ENCODE data around the gene BARX1. TPM values are rescaled to one million over a fixed set of nuclear protein-coding genes. Genes with fewer than 3 reads are reported as not detected.

The BARX1 gene
- total RNA-seq, 1 donor = 15.6 TPM

DNA sequence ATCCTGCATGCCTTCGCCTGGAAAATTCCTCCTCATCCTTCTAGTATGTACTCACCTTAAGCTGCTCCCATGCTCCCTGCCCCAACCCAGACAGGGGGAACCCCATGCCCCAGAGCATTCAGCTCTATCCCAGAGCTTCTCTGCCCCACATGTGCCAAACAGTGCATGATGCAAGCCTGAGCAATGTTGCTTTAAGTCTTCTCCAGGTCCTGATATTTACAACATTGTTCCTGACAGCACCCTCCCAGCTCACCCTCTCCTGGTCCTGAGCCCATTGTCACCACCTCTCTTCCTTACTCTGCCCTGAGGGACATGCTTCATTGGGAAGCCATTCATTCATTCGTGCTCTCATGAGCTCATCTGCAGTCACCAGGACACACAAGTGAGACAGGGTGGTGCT is 23.4 kb upstream of the BARX1 start:
- H3K27me3 ChIP-seq (ENCODE audit: insufficient read depth, low read length) = no peaks in the 10 kb centered on the region

DNA sequence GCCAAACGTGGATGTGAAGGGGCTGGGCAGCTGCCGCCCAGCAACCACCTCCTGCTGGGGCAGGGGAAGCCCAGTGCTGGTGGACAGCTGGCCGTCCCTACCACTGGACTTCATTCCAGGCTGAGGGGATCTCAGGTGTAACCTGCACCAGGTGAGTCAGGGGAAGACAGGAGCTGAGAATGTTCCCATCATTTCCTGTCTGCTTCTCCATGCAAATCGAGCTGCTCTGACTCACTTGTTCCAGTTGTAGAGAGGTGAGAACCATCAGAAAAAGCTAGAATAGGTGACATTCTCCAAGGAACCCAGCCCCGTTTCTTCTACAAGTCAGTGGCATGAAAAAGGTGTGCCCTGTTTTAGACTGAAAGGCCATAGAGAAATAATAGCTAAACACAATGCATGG is 21.8 kb upstream of the BARX1 start:
- no peak for DNase-seq (ENCODE audit: insufficient read length, low spot score, missing footprints)
- no peaks in the 10 kb centered on the region for H4K20me1 ChIP-seq (ENCODE audit: insufficient read depth, low read length)
- no peaks in the 10 kb centered on the region for H3K27me3 ChIP-seq (ENCODE audit: insufficient read depth, low read length)
- no peak overlapping the region for H2AFZ ChIP-seq (ENCODE audit: low read length)
- H3K4me2 ChIP-seq (ENCODE audit: insufficient read depth, low read length) = no peak overlapping the region
- no peaks in the 10 kb centered on the region for H3K36me3 ChIP-seq (ENCODE audit: insufficient read depth, low read length)
- TF ChIP-seq, protein P1, sequence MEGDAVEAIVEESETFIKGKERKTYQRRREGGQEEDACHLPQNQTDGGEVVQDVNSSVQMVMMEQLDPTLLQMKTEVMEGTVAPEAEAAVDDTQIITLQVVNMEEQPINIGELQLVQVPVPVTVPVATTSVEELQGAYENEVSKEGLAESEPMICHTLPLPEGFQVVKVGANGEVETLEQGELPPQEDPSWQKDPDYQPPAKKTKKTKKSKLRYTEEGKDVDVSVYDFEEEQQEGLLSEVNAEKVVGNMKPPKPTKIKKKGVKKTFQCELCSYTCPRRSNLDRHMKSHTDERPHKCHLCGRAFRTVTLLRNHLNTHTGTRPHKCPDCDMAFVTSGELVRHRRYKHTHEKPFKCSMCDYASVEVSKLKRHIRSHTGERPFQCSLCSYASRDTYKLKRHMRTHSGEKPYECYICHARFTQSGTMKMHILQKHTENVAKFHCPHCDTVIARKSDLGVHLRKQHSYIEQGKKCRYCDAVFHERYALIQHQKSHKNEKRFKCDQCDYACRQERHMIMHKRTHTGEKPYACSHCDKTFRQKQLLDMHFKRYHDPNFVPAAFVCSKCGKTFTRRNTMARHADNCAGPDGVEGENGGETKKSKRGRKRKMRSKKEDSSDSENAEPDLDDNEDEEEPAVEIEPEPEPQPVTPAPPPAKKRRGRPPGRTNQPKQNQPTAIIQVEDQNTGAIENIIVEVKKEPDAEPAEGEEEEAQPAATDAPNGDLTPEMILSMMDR (IDR thresholded peaks at IDR 0.05; ENCODE audit: extremely low read depth, low read depth, low read length) = no peak
- no peaks in the 10 kb centered on the region for H3K79me2 ChIP-seq (ENCODE audit: insufficient read depth, low read length)
- H3K9me3 ChIP-seq (ENCODE audit: low read depth, low read length) = no peaks in the 10 kb centered on the region
- no peak overlapping the region for H3K27ac ChIP-seq (ENCODE audit: low read depth, low read length)
- H3K4me1 ChIP-seq (ENCODE audit: insufficient read depth, low read length) = no peaks in the 10 kb centered on the region
- no peak overlapping the region for H3K4me3 ChIP-seq (ENCODE audit: insufficient read depth, low read length)

More for the DNA sequence above, 23.4 kb upstream of the BARX1 start:
- H3K4me2 ChIP-seq (ENCODE audit: insufficient read depth, low read length) = no peak overlapping the region
- DNase-seq (ENCODE audit: insufficient read length, low spot score, missing footprints) = no peak
- H3K4me1 ChIP-seq (ENCODE audit: insufficient read depth, low read length) = no peaks in the 10 kb centered on the region
- no peaks in the 10 kb centered on the region for H3K9me3 ChIP-seq (ENCODE audit: low read depth, low read length)
- H4K20me1 ChIP-seq (ENCODE audit: insufficient read depth, low read length) = no peaks in the 10 kb centered on the region
- H3K36me3 ChIP-seq (ENCODE audit: insufficient read depth, low read length) = no peaks in the 10 kb centered on the region
- H3K79me2 ChIP-seq (ENCODE audit: insufficient read depth, low read length) = no peaks in the 10 kb centered on the region
- H3K27ac ChIP-seq (ENCODE audit: low read depth, low read length) = no peak overlapping the region
- no peak overlapping the region for H3K4me3 ChIP-seq (ENCODE audit: insufficient read depth, low read length)
- H2AFZ ChIP-seq (ENCODE audit: low read length) = no peak overlapping the region
- TF ChIP-seq, protein P1 (IDR thresholded peaks at IDR 0.05; ENCODE audit: extremely low read depth, low read depth, low read length) = no peak

DNA sequence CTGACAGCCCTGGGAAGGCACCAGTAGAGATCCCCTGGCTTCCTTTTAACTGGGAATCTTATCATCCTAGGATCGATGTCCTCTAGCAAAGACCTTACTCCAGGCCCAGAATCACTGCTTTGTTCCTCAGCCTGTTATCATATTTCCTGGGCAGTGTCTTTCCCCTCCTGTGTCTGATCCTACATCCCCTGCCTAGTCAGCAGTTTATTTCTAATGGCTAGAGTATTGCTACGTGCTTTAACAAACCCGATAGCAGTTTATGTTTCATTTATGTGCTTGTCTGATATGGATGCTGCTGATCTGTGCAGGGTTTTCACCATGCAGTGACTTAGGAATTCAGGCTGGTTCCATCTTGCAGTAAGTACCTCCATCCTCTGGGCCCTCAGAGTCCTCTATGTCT is 20.9 kb upstream of the BARX1 start:
- Histone ChIP-seq H4K20me1 (ENCODE audit: insufficient read depth, low read length) (no peaks in the 10 kb centered on the region), H3K79me2 (ENCODE audit: insufficient read depth, low read length) (no peaks in the 10 kb centered on the region), H3K4me3 (ENCODE audit: insufficient read depth, low read length) (no peak overlapping the region), H3K27ac (ENCODE audit: low read depth, low read length) (no peak overlapping the region), H3K27me3 (ENCODE audit: insufficient read depth, low read length) (no peaks in the 10 kb centered on the region), H3K36me3 (ENCODE audit: insufficient read depth, low read length) (no peaks in the 10 kb centered on the region), H3K9me3 (ENCODE audit: low read depth, low read length) (no peaks in the 10 kb centered on the region), H3K4me1 (ENCODE audit: insufficient read depth, low read length) (no peaks in the 10 kb centered on the region), H2AFZ (ENCODE audit: low read length) (no peak overlapping the region), H3K4me2 (ENCODE audit: insufficient read depth, low read length) (no peak overlapping the region)
- no peak for DNase-seq (ENCODE audit: insufficient read length, low spot score, missing footprints)
- TF ChIP-seq, protein P1 (IDR thresholded peaks at IDR 0.05; ENCODE audit: extremely low read depth, low read depth, low read length) = no peak

DNA sequence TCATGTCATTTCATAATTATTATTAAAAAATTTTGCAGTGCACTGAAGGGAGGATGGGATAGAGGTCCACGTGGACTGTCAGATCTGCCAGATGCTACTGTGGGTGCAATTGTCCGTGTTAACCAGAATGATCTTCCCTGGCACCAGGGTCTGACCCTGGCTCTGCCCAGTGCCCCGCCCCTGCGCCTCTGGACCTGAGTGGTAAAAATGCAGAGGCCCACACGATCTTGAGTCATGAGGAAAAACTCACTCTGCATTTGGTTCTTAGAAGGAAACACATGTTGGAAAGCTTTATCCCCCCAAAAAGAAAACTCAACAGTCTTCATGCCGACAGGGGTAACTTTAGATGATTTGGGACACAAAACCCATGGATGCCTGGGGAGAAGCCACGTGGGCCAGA is 20.1 kb upstream of the BARX1 start:
- Histone ChIP-seq H2AFZ (ENCODE audit: low read length) (no peak overlapping the region), H4K20me1 (ENCODE audit: insufficient read depth, low read length) (no peaks in the 10 kb centered on the region), H3K36me3 (ENCODE audit: insufficient read depth, low read length) (no peaks in the 10 kb centered on the region), H3K4me2 (ENCODE audit: insufficient read depth, low read length) (no peak overlapping the region), H3K9me3 (ENCODE audit: low read depth, low read length) (no peaks in the 10 kb centered on the region), H3K4me1 (ENCODE audit: insufficient read depth, low read length) (no peaks in the 10 kb centered on the region), H3K79me2 (ENCODE audit: insufficient read depth, low read length) (no peaks in the 10 kb centered on the region), H3K27ac (ENCODE audit: low read depth, low read length) (no peak overlapping the region), H3K27me3 (ENCODE audit: insufficient read depth, low read length) (no peaks in the 10 kb centered on the region), H3K4me3 (ENCODE audit: insufficient read depth, low read length) (no peak overlapping the region)
- DNase-seq (ENCODE audit: insufficient read length, low spot score, missing footprints) = no peak
- TF ChIP-seq, protein P1 (IDR thresholded peaks at IDR 0.05; ENCODE audit: extremely low read depth, low read depth, low read length) = no peak

Data from osteoblast (primary cell).